GM19468 (cell line): ENCODE data around the gene NPS.

Experiments used
- ATAC-seq: cut with Tn5 transposase; IDR thresholded peaks from one replicate; pipeline ENCODE4 v1.9.1; 2021; ENCODE audit warnings: mild to moderate bottlenecking, moderate library complexity, moderate number of reproducible peaks; ENCODE audit not compliant: unreplicated experiment; ENCODE audit errors: extremely low read depth

Gene NPS

GRCh38 chr10:127549009-127549408 lies at the start of gene NPS:
NPS (plus strand) TSS chr10:127549309; CDS start chr10:127549369, 60 bp downstream.
- ATAC-seq: no peak

- ATAC-seq: no peak
These were observed 49.0 kb upstream of the NPS start for GRCh38 chr10:127500127-127500526.

GRCh38 chr10:127506094-127506493 lies 43.0 kb upstream of the NPS start:
- no peak for ATAC-seq

- no peak for ATAC-seq
These were observed 26.8 kb upstream of the NPS start for GRCh38 chr10:127522298-127522697.

- ATAC-seq: no peak
These were observed 25.6 kb upstream of the NPS start for GRCh38 chr10:127523476-127523875.

- ATAC-seq: no peak
These were observed 24.9 kb upstream of the NPS start for GRCh38 chr10:127524229-127524628.

- no peak for ATAC-seq
These were observed 24.0 kb upstream of the NPS start for GRCh38 chr10:127524908-127525665.

- no peak for ATAC-seq
These were observed 23.4 kb upstream of the NPS start for GRCh38 chr10:127525686-127526085.

- ATAC-seq: no peak
These were observed 22.9 kb upstream of the NPS start for GRCh38 chr10:127526161-127526560.

GRCh38 chr10:127527320-127527719 lies 21.8 kb upstream of the NPS start:
- no peak for ATAC-seq

- ATAC-seq: no peak
These were observed 21.2 kb upstream of the NPS start for GRCh38 chr10:127527891-127528290.

GRCh38 chr10:127532193-127532592 lies 16.9 kb upstream of the NPS start:
- ATAC-seq: no peak

- no peak for ATAC-seq
These were observed 16.4 kb upstream of the NPS start for GRCh38 chr10:127532659-127533058.

- ATAC-seq: no peak
These were observed 15.0 kb upstream of the NPS start for GRCh38 chr10:127534074-127534473.

- no peak for ATAC-seq
These were observed 14.6 kb upstream of the NPS start for GRCh38 chr10:127534496-127534895.

GRCh38 chr10:127535802-127536515 lies 13.2 kb upstream of the NPS start:
- no peak for ATAC-seq

GRCh38 chr10:127536972-127537760 lies 11.9 kb upstream of the NPS start:
- ATAC-seq: no peak

- no peak for ATAC-seq
These were observed 11.2 kb upstream of the NPS start for GRCh38 chr10:127537924-127538323.

- no peak for ATAC-seq
These were observed 1.1 kb upstream of the NPS start for GRCh38 chr10:127548022-127548421.

- ATAC-seq: no peak
These were observed 1.8 kb downstream of the NPS start for GRCh38 chr10:127550861-127551260.

- no peak for ATAC-seq
These were observed 3.3 kb downstream of the NPS start for GRCh38 chr10:127552446-127552845.
